ENCODE results near the gene ITGA2B. TPM values are rescaled to one million over a fixed set of nuclear protein-coding genes. Genes with fewer than 3 reads are reported as not detected.

The ITGA2B gene
- total and polyA plus RNA-seq, 2 experiments from 2014 or later, result not detected

GRCh38 chr17:44352828-44353671 is 36.4 kb downstream of the ITGA2B start:
- Histone ChIP-seq H3K27ac (no peak overlapping the region), H3K4me1 (ENCODE audit: insufficient read depth) (no peaks in the 10 kb centered on the region), H3K4me3 (peak overlapping the region; percentile 66), H3K9me3 (ENCODE audit: low read depth) (no peaks in the 10 kb centered on the region), H3F3A (ENCODE audit: insufficient read depth) (no peaks in the 10 kb centered on the region), H3K36me3 (ENCODE audit: low read depth) (no peaks in the 10 kb centered on the region), H2AFZ (peak overlapping the region; percentile 54; the same call in 1 of the 2 replicates), H3K79me2 (ENCODE audit: insufficient read depth) (no peaks in the 10 kb centered on the region), H3K9me2 (ENCODE audit: insufficient read depth) (no peaks in the 10 kb centered on the region), H3K4me2 (ENCODE audit: unreplicated experiment) (peak overlapping the region; percentile 69), H3K27me3 (replicated peaks; ENCODE audit: insufficient read depth) (no peaks in the 10 kb centered on the region), H3K9ac (peak overlapping the region; percentile 41; the same call in 1 of the 2 replicates), H4K20me1 (ENCODE audit: insufficient read depth) (no peaks in the 10 kb centered on the region)
- WGBS, 2 experiments (ENCODE audit: low coverage in 1 of 2, low lambda C conversion rate in 2 of 2, missing lambda C conversion rate in 2 of 2), result 49 to 51% methylated on average over 15 to 17 of the region's 22 CpGs
- TF ChIP-seq EZH2phosphoT487 (IDR thresholded peaks at IDR 0.05; ENCODE audit: insufficient read depth, low read depth) (no peak), EZH2 (IDR thresholded peaks at IDR 0.05; ENCODE audit: insufficient read depth, poor library complexity, severe bottlenecking) (no peak)
- DNase-seq, result no peak
- in situ Hi-C loops (cut with MboI), result no loop called here

DNA sequence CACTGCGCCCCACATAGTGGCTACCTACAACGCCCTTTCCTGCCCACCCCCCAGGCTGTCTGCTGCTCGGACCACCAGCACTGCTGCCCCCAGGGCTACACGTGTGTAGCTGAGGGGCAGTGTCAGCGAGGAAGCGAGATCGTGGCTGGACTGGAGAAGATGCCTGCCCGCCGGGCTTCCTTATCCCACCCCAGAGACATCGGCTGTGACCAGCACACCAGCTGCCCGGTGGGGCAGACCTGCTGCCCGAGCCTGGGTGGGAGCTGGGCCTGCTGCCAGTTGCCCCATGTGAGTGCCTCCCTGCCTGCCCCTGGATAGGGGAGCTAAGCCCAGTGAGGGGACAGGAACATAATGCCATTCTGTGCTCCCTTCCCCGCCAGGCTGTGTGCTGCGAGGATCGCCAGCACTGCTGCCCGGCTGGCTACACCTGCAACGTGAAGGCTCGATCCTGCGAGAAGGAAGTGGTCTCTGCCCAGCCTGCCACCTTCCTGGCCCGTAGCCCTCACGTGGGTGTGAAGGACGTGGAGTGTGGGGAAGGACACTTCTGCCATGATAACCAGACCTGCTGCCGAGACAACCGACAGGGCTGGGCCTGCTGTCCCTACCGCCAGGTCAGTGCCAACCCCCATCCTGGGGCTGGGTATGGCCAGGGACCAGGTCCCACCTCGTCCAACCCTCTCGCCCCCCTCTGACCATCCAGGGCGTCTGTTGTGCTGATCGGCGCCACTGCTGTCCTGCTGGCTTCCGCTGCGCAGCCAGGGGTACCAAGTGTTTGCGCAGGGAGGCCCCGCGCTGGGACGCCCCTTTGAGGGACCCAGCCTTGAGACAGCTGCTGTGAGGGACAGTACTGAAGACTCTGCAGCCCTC is 37.3 kb downstream of the ITGA2B start:
- Histone ChIP-seq H3K9me3 (ENCODE audit: low read depth) (no peaks in the 10 kb centered on the region), H4K20me1 (ENCODE audit: insufficient read depth) (no peaks in the 10 kb centered on the region), H3K9ac (no peak overlapping the region), H3F3A (ENCODE audit: insufficient read depth) (peaks cover 3% of the 10 kb centered on the region), H3K36me3 (ENCODE audit: low read depth) (no peaks in the 10 kb centered on the region), H3K4me1 (ENCODE audit: insufficient read depth) (peaks cover 3% of the 10 kb centered on the region; the same call in 1 of the 2 replicates), H3K27ac (no peak overlapping the region), H2AFZ (no peak overlapping the region), H3K27me3 (replicated peaks; ENCODE audit: insufficient read depth) (no peaks in the 10 kb centered on the region), H3K4me3 (no peak overlapping the region), H3K9me2 (ENCODE audit: insufficient read depth) (no peaks in the 10 kb centered on the region), H3K79me2 (ENCODE audit: insufficient read depth) (no peaks in the 10 kb centered on the region), H3K4me2 (ENCODE audit: unreplicated experiment) (no peak overlapping the region)
- WGBS, 2 experiments (ENCODE audit: low coverage in 1 of 2, low lambda C conversion rate in 2 of 2, missing lambda C conversion rate in 2 of 2), result 86% methylated on average over 33 to 36 of the region's 36 CpGs
- in situ Hi-C loops (cut with MboI), result no loop called here
- DNase-seq, result no peak
- no peak for TF ChIP-seq EZH2 (IDR thresholded peaks at IDR 0.05; ENCODE audit: insufficient read depth, poor library complexity, severe bottlenecking)
- TF ChIP-seq EZH2phosphoT487 (IDR thresholded peaks at IDR 0.05; ENCODE audit: insufficient read depth, low read depth), result no peak

DNA sequence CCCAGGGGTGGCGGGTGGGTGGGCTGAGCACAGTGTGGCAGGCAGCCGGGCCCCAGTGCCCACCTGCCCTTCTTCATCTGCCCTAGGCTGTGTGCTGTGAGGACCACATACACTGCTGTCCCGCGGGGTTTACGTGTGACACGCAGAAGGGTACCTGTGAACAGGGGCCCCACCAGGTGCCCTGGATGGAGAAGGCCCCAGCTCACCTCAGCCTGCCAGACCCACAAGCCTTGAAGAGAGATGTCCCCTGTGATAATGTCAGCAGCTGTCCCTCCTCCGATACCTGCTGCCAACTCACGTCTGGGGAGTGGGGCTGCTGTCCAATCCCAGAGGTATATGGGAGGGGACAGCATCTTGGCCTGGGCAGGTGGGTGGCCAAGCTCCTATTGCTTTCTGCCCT is 38.0 kb downstream of the ITGA2B start:
- Histone ChIP-seq H3K27me3 (replicated peaks; ENCODE audit: insufficient read depth) (no peaks in the 10 kb centered on the region), H3K9me2 (ENCODE audit: insufficient read depth) (no peaks in the 10 kb centered on the region), H3K79me2 (ENCODE audit: insufficient read depth) (peaks cover 2% of the 10 kb centered on the region; the same call in 1 of the 2 replicates), H3K4me1 (ENCODE audit: insufficient read depth) (peaks cover 3% of the 10 kb centered on the region; the same call in 1 of the 2 replicates), H3K27ac (no peak overlapping the region), H3F3A (ENCODE audit: insufficient read depth) (peaks cover 10% of the 10 kb centered on the region), H2AFZ (no peak overlapping the region), H3K9me3 (ENCODE audit: low read depth) (no peaks in the 10 kb centered on the region), H3K4me3 (no peak overlapping the region), H3K4me2 (ENCODE audit: unreplicated experiment) (no peak overlapping the region), H3K9ac (no peak overlapping the region), H3K36me3 (ENCODE audit: low read depth) (no peaks in the 10 kb centered on the region), H4K20me1 (ENCODE audit: insufficient read depth) (no peaks in the 10 kb centered on the region)
- 85 to 88% methylated on average over 7 to 8 of the region's 8 CpGs for WGBS, 2 experiments (ENCODE audit: low coverage in 1 of 2, low lambda C conversion rate in 2 of 2, missing lambda C conversion rate in 2 of 2)
- in situ Hi-C loops (cut with MboI), result no loop called here
- DNase-seq, result no peak
- no peak for TF ChIP-seq EZH2phosphoT487 (IDR thresholded peaks at IDR 0.05; ENCODE audit: insufficient read depth, low read depth)
- TF ChIP-seq EZH2 (IDR thresholded peaks at IDR 0.05; ENCODE audit: insufficient read depth, poor library complexity, severe bottlenecking), result no peak

DNA sequence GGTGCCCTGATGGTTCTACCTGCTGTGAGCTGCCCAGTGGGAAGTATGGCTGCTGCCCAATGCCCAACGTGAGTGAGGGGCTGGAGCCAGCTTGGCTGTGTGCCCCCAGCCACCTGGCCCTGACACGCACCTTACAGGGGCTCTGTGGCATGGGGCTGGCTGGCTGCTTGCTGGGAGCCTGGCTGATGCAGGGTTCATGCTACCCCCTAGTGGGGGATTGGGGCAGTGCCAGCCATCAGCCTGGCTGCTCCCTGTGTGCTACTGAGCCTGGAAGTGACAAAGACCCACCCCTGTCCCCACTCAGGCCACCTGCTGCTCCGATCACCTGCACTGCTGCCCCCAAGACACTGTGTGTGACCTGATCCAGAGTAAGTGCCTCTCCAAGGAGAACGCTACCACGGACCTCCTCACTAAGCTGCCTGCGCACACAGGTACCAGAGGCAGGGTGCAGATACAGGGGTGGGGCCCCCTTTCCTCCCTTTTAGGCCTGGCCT is 38.7 kb downstream of the ITGA2B start:
- H3K9me3 ChIP-seq (ENCODE audit: low read depth), result no peaks in the 10 kb centered on the region
- no peak overlapping the region for H3K9ac ChIP-seq
- TF ChIP-seq EZH2phosphoT487 (IDR thresholded peaks at IDR 0.05; ENCODE audit: insufficient read depth, low read depth) (no peak), EZH2 (IDR thresholded peaks at IDR 0.05; ENCODE audit: insufficient read depth, poor library complexity, severe bottlenecking) (no peak)
- H3K27me3 ChIP-seq (replicated peaks; ENCODE audit: insufficient read depth), result no peaks in the 10 kb centered on the region
- no peak overlapping the region for H2AFZ ChIP-seq
- no peak overlapping the region for H3K4me3 ChIP-seq
- DNase-seq, result peak; percentile 67
- H3K4me1 ChIP-seq (ENCODE audit: insufficient read depth), result peaks cover 3% of the 10 kb centered on the region; the same call in 1 of the 2 replicates
- peaks cover 16% of the 10 kb centered on the region for H3F3A ChIP-seq (ENCODE audit: insufficient read depth)
- 67 to 70% methylated on average over 5 to 6 of the region's 6 CpGs for WGBS, 2 experiments (ENCODE audit: low coverage in 1 of 2, low lambda C conversion rate in 2 of 2, missing lambda C conversion rate in 2 of 2)
- H3K4me2 ChIP-seq (ENCODE audit: unreplicated experiment), result no peak overlapping the region
- no peaks in the 10 kb centered on the region for H3K36me3 ChIP-seq (ENCODE audit: low read depth)
- no peaks in the 10 kb centered on the region for H4K20me1 ChIP-seq (ENCODE audit: insufficient read depth)
- in situ Hi-C loops (cut with MboI), result no loop called here
- H3K9me2 ChIP-seq (ENCODE audit: insufficient read depth), result no peaks in the 10 kb centered on the region
- H3K27ac ChIP-seq, result no peak overlapping the region
- peaks cover 9% of the 10 kb centered on the region; the same call in 1 of the 2 replicates for H3K79me2 ChIP-seq (ENCODE audit: insufficient read depth)

Measured in GM23248 (cell line).